VCaP (cell line): ENCODE measurements around the gene DHX38.
A peak's percentile ranks its signal among the peaks of the same experiment; 100 is the strongest.

Source experiments
- H3K27ac ChIP-seq: fragments of 450-650 bp; 2 replicates; pipeline ENCODE4 v1.5.1; 2017
- CTCF ChIP-seq: fragments of 450-650 bp; conservative IDR thresholded peaks from 2 replicates; pipeline ENCODE4 v1.5.1; 2017; ENCODE audit warnings: mild to moderate bottlenecking, moderate library complexity

Gene DHX38

GRCh38 chr16:72092832-72093447, 707 bp upstream of the DHX38 start:
- peak overlapping the region; percentile 75 for H3K27ac ChIP-seq

GRCh38 chr16:72094266-72094610, 591 bp downstream of the DHX38 start:
- no peak for TF ChIP-seq CTCF
- peak overlapping the region; percentile 75 for H3K27ac ChIP-seq

More at GRCh38 chr16:72092832-72093447, 707 bp upstream of the DHX38 start:
- TF ChIP-seq CTCF: no peak

- no peak overlapping the region for H3K27ac ChIP-seq
- no peak for TF ChIP-seq CTCF
Observed at GRCh38 chr16:72098936-72099335, 5.3 kb downstream of the DHX38 start.

GRCh38 chr16:72099377-72099818, 5.8 kb downstream of the DHX38 start:
- no peak overlapping the region for H3K27ac ChIP-seq
- TF ChIP-seq CTCF: peak; percentile 67

GRCh38 chr16:72101195-72101594, 7.5 kb downstream of the DHX38 start:
- H3K27ac ChIP-seq: no peak overlapping the region
- TF ChIP-seq CTCF: no peak

GRCh38 chr16:72104905-72105304, 11.3 kb downstream of the DHX38 start:
- no peak overlapping the region for H3K27ac ChIP-seq
- no peak for TF ChIP-seq CTCF

- TF ChIP-seq CTCF: no peak
- H3K27ac ChIP-seq: no peak overlapping the region
Observed at GRCh38 chr16:72105978-72106377, 12.3 kb downstream of the DHX38 start.
